Measurements from ENCODE around the gene CYB5RL. TPM values are rescaled to one million over a fixed set of nuclear protein-coding genes. Genes with fewer than 3 reads are reported as not detected.

CYB5RL gene
- total and polyA plus RNA-seq, 2 of the 8 experiments (the other 6 are each of a cell fraction or from before 2014, with no cell fraction given), result 13.2 to 14.1 TPM

DNA sequence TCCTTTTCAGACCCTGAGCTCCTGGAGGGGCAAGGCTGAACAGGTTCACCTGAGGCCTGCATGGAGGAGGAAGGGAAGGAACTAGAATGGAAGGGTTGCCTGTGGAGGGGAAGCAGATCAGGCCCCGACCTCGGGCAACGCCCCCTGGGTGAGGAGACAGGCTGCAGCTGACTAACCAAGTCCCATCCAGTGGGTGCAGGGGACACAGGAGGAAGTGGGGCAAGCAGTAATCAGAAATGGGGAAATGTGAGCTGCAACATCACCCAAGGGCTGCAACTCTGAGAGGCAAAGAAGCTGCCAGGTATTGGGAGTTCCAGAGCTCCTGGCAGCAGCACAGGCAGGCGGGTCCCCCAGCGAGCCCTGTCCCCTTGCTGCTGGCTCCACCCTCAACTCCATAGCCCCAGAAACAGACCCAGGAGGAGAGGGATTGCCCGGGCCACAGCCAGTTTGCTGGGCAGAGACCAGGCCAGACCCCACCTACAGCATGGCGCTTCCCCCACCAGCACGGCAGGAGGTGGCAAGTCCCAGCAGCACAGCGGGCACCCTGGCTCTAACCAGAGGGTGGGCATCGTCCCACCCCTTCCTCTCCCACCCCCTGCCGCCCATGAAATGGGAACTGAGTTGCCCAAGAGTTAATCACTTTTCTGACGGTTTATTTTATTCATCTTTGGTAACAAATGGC is 38.7 kb upstream of the CYB5RL start:
- H3K14ac ChIP-seq (ENCODE audit: insufficient read length), result no peak overlapping the region
- H3K79me2 ChIP-seq (ENCODE audit: control insufficient read depth in 1 of 2, insufficient read depth in 2 of 2, low read length in 2 of 2), result no peaks in the 10 kb centered on the region
- H3K4me2 ChIP-seq (ENCODE audit: insufficient read depth in 1 of 2, low read depth in 2 of 2, low read length in 2 of 2), result no peak overlapping the region
- no peak overlapping the region for H2AK5ac ChIP-seq (ENCODE audit: low read depth, low read length)
- no peak for DNase-seq (ENCODE audit: low read depth in 1 of 2, low spot score in 2 of 2)
- no peaks in the 10 kb centered on the region; the same call in 1 of the 2 replicates for H3K79me1 ChIP-seq (ENCODE audit: low read depth, low read length)
- no peak overlapping the region for H3K27ac ChIP-seq (ENCODE audit: low read depth, low read length)
- POLR2A ChIA-PET (ENCODE audit: partially characterized antibody), result no interaction called here
- H2AFZ ChIP-seq (ENCODE audit: low read length), result no peak overlapping the region
- no peaks in the 10 kb centered on the region for H3K27me3 ChIP-seq (replicated peaks in 1 of 4; ENCODE audit: control insufficient read depth in 3 of 4, extremely low read depth in 1 of 4, insufficient read depth in 3 of 4, low read length in 3 of 4)
- no peak overlapping the region for H4K5ac ChIP-seq (ENCODE audit: insufficient read length, low read depth, low read length)
- FAIRE-seq, result no peak
- H3K23ac ChIP-seq (ENCODE audit: insufficient read length), result no peak overlapping the region
- H2BK12ac ChIP-seq (ENCODE audit: low read depth, low read length), result no peak overlapping the region
- no peak overlapping the region for H2BK20ac ChIP-seq (ENCODE audit: low read length)
- H3K4me3 ChIP-seq (ENCODE audit: extremely low read depth in 1 of 4, insufficient read depth in 2 of 4, low read depth in 3 of 4, low read length in 4 of 4), result no peak overlapping the region
- no peak overlapping the region for H3K4ac ChIP-seq (replicated peaks; ENCODE audit: insufficient read length, low read depth, low read length)
- H2BK5ac ChIP-seq (ENCODE audit: low read depth, low read length), result no peak overlapping the region
- CTCF ChIA-PET (ENCODE audit: partially characterized antibody), result interaction anchor here (0.6 to 1.2 kb wide), 4 partner anchors 11 to 60 kb away, joined by 3 to 4 read pairs (median 4); no protein-coding TSS in a partner anchor
- H4K20me1 ChIP-seq (replicated peaks in 1 of 2; ENCODE audit: control insufficient read depth in 1 of 2, insufficient read depth in 2 of 2, low read length in 2 of 2), result peaks cover 0 to 3% of the 10 kb centered on the region in 2 experiments
- no peak overlapping the region for H3K56ac ChIP-seq (replicated peaks; ENCODE audit: insufficient read length, low read depth, low read length)
- H4K91ac ChIP-seq (replicated peaks; ENCODE audit: insufficient read length, low read length), result no peak overlapping the region
- no peak overlapping the region for H3K18ac ChIP-seq (ENCODE audit: extremely low read depth, low read length)
- no peak overlapping the region for H2BK120ac ChIP-seq (replicated peaks; ENCODE audit: low read depth, low read length)
- no peaks in the 10 kb centered on the region for H3K23me2 ChIP-seq (ENCODE audit: low read depth, low read length)
- H3K36me3 ChIP-seq (ENCODE audit: control insufficient read depth in 2 of 4, insufficient read depth in 4 of 4, low read length in 3 of 4), result peaks cover 4 to 56% (median 32%) of the 10 kb centered on the region in 4 experiments; a peak in 7 of 8 replicates
- WGBS, 2 experiments (ENCODE audit: extremely low coverage in 1 of 2, insufficient coverage in 1 of 2, insufficient read length in 1 of 2, insufficient replicate concordance in 2 of 2, low coverage in 1 of 2, low lambda C conversion rate in 2 of 2, missing lambda C conversion rate in 1 of 2), result 93% methylated on average over 11 of the region's 12 CpGs; no CpG with 5 or more reads in 1 of the 2 experiments
- no peak overlapping the region for H4K8ac ChIP-seq (ENCODE audit: extremely low read depth, insufficient read depth, low read length)
- H2BK15ac ChIP-seq (ENCODE audit: low read length), result no peak overlapping the region
- TF ChIP-seq CHD1 (IDR thresholded peaks at IDR 0.05; ENCODE audit: low read depth, low read length) (no peak), POU5F1 (IDR thresholded peaks at IDR 0.05; ENCODE audit: low read depth, low read length) (no peak), SP1 (IDR thresholded peaks at IDR 0.05; ENCODE audit: low read depth, low read length) (no peak)
- TF ChIP-seq, protein P1, sequence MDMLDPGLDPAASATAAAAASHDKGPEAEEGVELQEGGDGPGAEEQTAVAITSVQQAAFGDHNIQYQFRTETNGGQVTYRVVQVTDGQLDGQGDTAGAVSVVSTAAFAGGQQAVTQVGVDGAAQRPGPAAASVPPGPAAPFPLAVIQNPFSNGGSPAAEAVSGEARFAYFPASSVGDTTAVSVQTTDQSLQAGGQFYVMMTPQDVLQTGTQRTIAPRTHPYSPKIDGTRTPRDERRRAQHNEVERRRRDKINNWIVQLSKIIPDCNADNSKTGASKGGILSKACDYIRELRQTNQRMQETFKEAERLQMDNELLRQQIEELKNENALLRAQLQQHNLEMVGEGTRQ (IDR thresholded peaks at IDR 0.05; ENCODE audit: low read length), result no peak
- H3K9me3 ChIP-seq (ENCODE audit: insufficient read depth in 2 of 2, low read depth in 1 of 2, low read length in 1 of 2), result no peaks in the 10 kb centered on the region; a peak in 1 of 4 replicates
- no peak overlapping the region for H3K9ac ChIP-seq (replicated peaks in 1 of 4; ENCODE audit: extremely low read depth in 1 of 4, low read depth in 3 of 4, low read length in 3 of 4)
- H3K4me1 ChIP-seq (replicated peaks in 1 of 4; ENCODE audit: control insufficient read depth in 3 of 4, insufficient read depth in 4 of 4, low read length in 3 of 4), result no peaks in the 10 kb centered on the region

All from H1 (cell line).